HCT116 (cell line): Measurements from ENCODE around the gene GANAB. TPM values are rescaled to one million over a fixed set of nuclear protein-coding genes. Genes with fewer than 3 reads are reported as not detected.

Experiments used
- ATAC-seq: fragments of 200-7000 bp; cut with Tn5 transposase; 2 replicates; pipeline ENCODE4 v1.9.1; 2020; ENCODE audit warnings: mild to moderate bottlenecking, moderate library complexity
- BruUV-seq: library from RNA; stranded (reverse); fragments of 400-500 nt; replicated peaks from 2 replicates; lab custom pipeline; 2021; lab: Mats Ljungman, UMichigan
- CTCF ChIA-PET: fragments of 300-600 bp; sonication (Branson Sonifier 250); formaldehyde crosslinking; loops from one replicate; lab custom pipeline; 2021; ENCODE audit warnings: antibody characterized with exemption; lab: Charles Lee
- POLR2A ChIA-PET: fragments of 300-600, 350-600 bp; sonication (Branson Sonifier 250); formaldehyde crosslinking; loops from one replicate; lab custom pipeline; 2021; ENCODE audit warnings: antibody characterized with exemption; lab: Charles Lee
- RAD21 ChIA-PET, 2 experiments: fragments of 300-600 bp; sonication (Branson Sonifier 250); formaldehyde crosslinking; loops; one replicate each; lab custom pipeline; 2023; ENCODE audit warnings: low total read pairs in 2 of 2; ENCODE audit not compliant: uncharacterized antibody in 2 of 2, unreplicated experiment in 2 of 2, low non-redundant PET in 1 of 2; lab: Charles Lee
- DNase-seq: peaks from one replicate; pipeline ENCODE4 v3.0.0-alpha.2; 2010; ENCODE audit warnings: low read depth, low spot score
- H2AFZ ChIP-seq: fragments of 200-600 bp; shearing (Covaris generic), sonication (generic); 2 replicates; pipeline ENCODE4 v1.6.1; 2017; ENCODE audit warnings: low read depth, mixed run types, mixed read lengths, antibody characterized with exemption, low read length; ENCODE audit not compliant: poor library complexity, severe bottlenecking
- H3K27ac ChIP-seq: 2 replicates; pipeline ENCODE4 v1.5.1; 2012; ENCODE audit warnings: low read depth, low read length
- H3K27me3 ChIP-seq: fragments of 200-600 bp; sonication (generic); 2 replicates; pipeline ENCODE4 v1.6.1; 2016; ENCODE audit warnings: mixed run types, low read length, mixed read lengths; ENCODE audit not compliant: insufficient read depth
- H3K36me3 ChIP-seq, 2 experiments: fragments of 200-500 bp in 1 of 2; fragments of 200-600 bp in 1 of 2; sonication (Bioruptor generic) in 1 of 2; sonication (generic) in 1 of 2; 2 replicates each; pipeline versions ENCODE4 v1.5.1 to v1.6.1; 2014 to 2016; ENCODE audit warnings: low read length in 2 of 2, inconsistent platforms in 1 of 2, mixed read lengths in 1 of 2, mixed run types in 1 of 2; ENCODE audit not compliant: insufficient read depth in 2 of 2, control insufficient read depth in 1 of 2
- H3K4me1 ChIP-seq, 2 experiments: fragments of 200-600 bp in 1 of 2; sonication (generic) in 1 of 2; 2 replicates each; pipeline versions ENCODE4 v1.5.1 to v1.6.1; 2012 to 2017; ENCODE audit warnings: low read length in 2 of 2, inconsistent platforms in 1 of 2, mild to moderate bottlenecking in 1 of 2, mixed read lengths in 1 of 2, mixed run types in 1 of 2, moderate library complexity in 1 of 2; ENCODE audit not compliant: insufficient read depth in 2 of 2, control insufficient read depth in 1 of 2
- H3K4me2 ChIP-seq: fragments of 200-600 bp; sonication (generic); 2 replicates; pipeline ENCODE4 v1.6.1; 2017; ENCODE audit warnings: mixed run types, low read length, mixed read lengths
- H3K4me3 ChIP-seq, 2 experiments: fragments of 200-600 bp in 1 of 2; sonication (generic) in 1 of 2; replicated peaks in 1 of 2; 2 replicates each; pipeline ENCODE4 v1.5.1; 2011 to 2016; ENCODE audit warnings: low read length in 2 of 2, control low read depth in 1 of 2, low read depth in 1 of 2, mild to moderate bottlenecking in 1 of 2, mixed read lengths in 1 of 2, mixed run types in 1 of 2
- H3K79me2 ChIP-seq: fragments of 200-600 bp; sonication (generic); 2 replicates; pipeline ENCODE4 v1.6.1; 2017; ENCODE audit warnings: mild to moderate bottlenecking, mixed run types, low read length, moderate library complexity, mixed read lengths; ENCODE audit not compliant: insufficient read depth
- H3K9ac ChIP-seq: fragments of 200-600 bp; sonication (generic); 2 replicates; pipeline ENCODE4 v1.6.1; 2016; ENCODE audit warnings: low read length, mixed read lengths
- H3K9me2 ChIP-seq: fragments of 200-600 bp; sonication (generic), shearing (Covaris generic); 2 replicates; pipeline ENCODE4 v1.6.1; 2017; ENCODE audit warnings: mixed run types, mild to moderate bottlenecking, moderate library complexity; ENCODE audit not compliant: insufficient read depth
- H3K9me3 ChIP-seq, 2 experiments: fragments of 200-500 bp in 1 of 2; fragments of 200-600 bp in 1 of 2; sonication (Bioruptor generic) in 1 of 2; sonication (generic) in 1 of 2; 2 replicates each; pipeline ENCODE4 v1.6.1; 2014 to 2017; ENCODE audit warnings: low read length in 2 of 2, mixed read lengths in 2 of 2, inconsistent platforms in 1 of 2, low read depth in 1 of 2, mild to moderate bottlenecking in 1 of 2, mixed run types in 1 of 2, moderate library complexity in 1 of 2; ENCODE audit not compliant: control insufficient read depth in 1 of 2, insufficient read depth in 1 of 2
- H4K20me1 ChIP-seq: fragments of 200-600 bp; sonication (generic), shearing (Covaris generic); 2 replicates; pipeline ENCODE4 v1.6.1; 2017; ENCODE audit warnings: mixed run types, mild to moderate bottlenecking, moderate library complexity; ENCODE audit not compliant: insufficient read depth
- CEBPB ChIP-seq: IDR thresholded peaks from 2 replicates; pipeline ENCODE4 v1.6.1; 2012; ENCODE audit warnings: low read depth
- POLR2A ChIP-seq: IDR thresholded peaks from 2 replicates; pipeline ENCODE4 v1.7.0; 2011; ENCODE audit warnings: borderline replicate concordance; ENCODE audit not compliant: insufficient read depth, insufficient read length; ENCODE audit errors: extremely low read depth
- POLR2AphosphoS5 ChIP-seq: IDR thresholded peaks from 2 replicates; pipeline ENCODE4 v1.6.1; 2011; ENCODE audit warnings: mild to moderate bottlenecking, low read depth, low read length, moderate library complexity
- ZNF274 ChIP-seq: fragments of 200-500 bp; sonication (Bioruptor generic); IDR thresholded peaks from 2 replicates; pipeline ENCODE4 v1.6.1; 2014; ENCODE audit warnings: mild to moderate bottlenecking, low read depth, low read length, inconsistent platforms
- intact Hi-C: fragments of 100-400 bp; cut with micrococcal nuclease; formaldehyde crosslinking; loops from 2 replicates; pipeline ENCODE4 v1.10.0; 2022
- total RNA-seq: library from RNA; stranded (reverse); gene quantifications from one replicate; pipeline ENCODE4 v1.2.1, GENCODE V29; 2021; ENCODE audit not compliant: unreplicated experiment

The GANAB gene
- total RNA-seq, 1 experiment from 2014 or later: 410 TPM

- intact Hi-C loops: no loop called here
- Histone ChIP-seq H3K9me2 (no peaks in the 10 kb centered on the region), H3K27me3 (no peaks in the 10 kb centered on the region), H3K36me3 (peaks cover 8 to 27% of the 10 kb centered on the region in 2 experiments; a peak in 3 of 4 replicates), H4K20me1 (no peaks in the 10 kb centered on the region), H3K79me2 (peaks cover 79% of the 10 kb centered on the region), H3K9me3 (no peaks in the 10 kb centered on the region), H3K4me2 (peak overlapping the region; percentile 98; the same call in 1 of the 2 replicates), H3K4me1 (peaks cover 30 to 58% of the 10 kb centered on the region in 2 experiments; a peak in 3 of 4 replicates), H2AFZ (no peak overlapping the region), H3K9ac (peak overlapping the region; percentile 100), H3K4me3 (no peak overlapping the region), H3K27ac (peak overlapping the region; percentile 96)
- ChIA-PET POLR2A (interaction anchor here (0.8 to 8.9 kb wide), 11 partner anchors 13 to 273 kb away, joined by 3 to 195 read pairs (median 4); partner anchors contain the start of genes B3GAT3, EEF1G, GANAB and HNRNPUL2), RAD21 (interaction anchor here in 1 of 2 experiments (0.6 kb wide), 1 partner anchor 68 kb away, joined by 6 read pairs; no protein-coding TSS in a partner anchor), CTCF (interaction anchor here (1.0 to 1.4 kb wide), 2 partner anchors 119 to 273 kb away, joined by 3 to 4 read pairs; partner anchors contain the start of gene TMEM179B)
- TF ChIP-seq POLR2AphosphoS5 (peak; percentile 35; the same call in 1 of the 2 replicates), ZNF274 (no peak)
- no TSS peak for BruUV-seq
- DNase-seq (no peak), ATAC-seq (no peak)
Measured at GRCh38 chr11:62667460-62667859, 21.0 kb upstream of the GANAB start.

GRCh38 chr11:62666259-62666926 lies 20.0 kb upstream of the GANAB start:
- DNase-seq: no peak
- H3K4me2 ChIP-seq: peak overlapping the region; percentile 98
- CTCF ChIA-PET: interaction anchor here (1.6 to 1.9 kb wide), 2 partner anchors 11 to 120 kb away, joined by 5 to 6 read pairs; no protein-coding TSS in a partner anchor
- no peak overlapping the region for H2AFZ ChIP-seq
- H3K79me2 ChIP-seq: peaks cover 68% of the 10 kb centered on the region
- no peaks in the 10 kb centered on the region for H4K20me1 ChIP-seq
- RAD21 ChIA-PET: no interaction called here
- H3K9me2 ChIP-seq: no peaks in the 10 kb centered on the region
- H3K36me3 ChIP-seq: peaks cover 11 to 32% of the 10 kb centered on the region in 2 experiments; a peak in 3 of 4 replicates
- intact Hi-C loops: no loop called here
- peak overlapping the region; percentile 96 for H3K27ac ChIP-seq
- peaks cover 30 to 54% of the 10 kb centered on the region in 2 experiments; a peak in 3 of 4 replicates for H3K4me1 ChIP-seq
- peak overlapping the region; percentile 100 for H3K9ac ChIP-seq
- H3K4me3 ChIP-seq: peak overlapping the region; percentile 99
- POLR2A ChIA-PET: interaction anchor here (1.0 to 8.9 kb wide), 13 partner anchors 8 to 272 kb away, joined by 3 to 195 read pairs (median 6); partner anchors contain the start of genes B3GAT3, EEF1G, GANAB and INTS5
- no peaks in the 10 kb centered on the region for H3K9me3 ChIP-seq
- H3K27me3 ChIP-seq: no peaks in the 10 kb centered on the region
- TF ChIP-seq POLR2A: peak; percentile 19
- TF ChIP-seq CEBPB: no peak
- TF ChIP-seq POLR2AphosphoS5: peak; percentile 42
- peak; percentile 2; the same call in 1 of the 2 replicates for ATAC-seq
- BruUV-seq: no TSS peak
